ENCODE data around the gene DYNC1I1.
A peak's percentile ranks its signal among the peaks of the same experiment; 100 is the strongest.

DYNC1I1 gene

DNA sequence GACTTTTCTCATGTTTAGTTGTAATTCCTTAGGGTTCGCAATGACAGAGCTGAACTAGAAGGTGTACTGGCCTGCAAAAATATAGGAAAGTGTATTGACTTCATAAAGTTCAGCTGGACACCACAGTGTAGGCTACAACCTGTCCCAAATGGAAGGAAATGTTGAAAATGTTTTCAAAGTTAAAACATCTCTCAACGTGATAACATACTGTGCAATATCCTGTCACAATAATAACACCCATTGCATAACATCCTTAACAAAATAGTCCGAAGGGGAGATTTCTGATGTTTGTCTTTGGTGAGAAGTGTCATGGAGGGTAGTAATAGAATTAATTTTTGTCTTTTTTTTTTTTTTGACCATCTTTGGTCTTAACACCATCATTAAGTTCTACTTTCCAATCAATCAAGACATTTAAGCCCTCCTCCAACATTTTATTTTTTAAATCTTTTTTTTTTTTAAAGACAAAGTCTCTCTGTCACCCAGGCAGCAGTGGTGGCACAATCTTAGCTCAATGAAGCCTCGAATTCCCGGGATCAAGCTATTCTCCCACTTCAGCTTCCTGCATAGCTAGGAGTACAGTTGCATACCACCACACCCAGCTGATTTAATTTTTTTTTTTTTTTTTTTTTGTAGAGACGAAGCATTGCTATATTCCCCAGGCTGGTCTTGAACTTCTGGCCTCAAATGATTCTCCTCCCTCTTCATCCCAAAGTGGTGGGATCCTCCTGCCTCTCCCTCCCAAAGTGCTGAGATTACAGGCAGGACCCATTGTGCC lies 45.7 kb downstream of the DYNC1I1 start:
- TF ChIP-seq, protein P1, sequence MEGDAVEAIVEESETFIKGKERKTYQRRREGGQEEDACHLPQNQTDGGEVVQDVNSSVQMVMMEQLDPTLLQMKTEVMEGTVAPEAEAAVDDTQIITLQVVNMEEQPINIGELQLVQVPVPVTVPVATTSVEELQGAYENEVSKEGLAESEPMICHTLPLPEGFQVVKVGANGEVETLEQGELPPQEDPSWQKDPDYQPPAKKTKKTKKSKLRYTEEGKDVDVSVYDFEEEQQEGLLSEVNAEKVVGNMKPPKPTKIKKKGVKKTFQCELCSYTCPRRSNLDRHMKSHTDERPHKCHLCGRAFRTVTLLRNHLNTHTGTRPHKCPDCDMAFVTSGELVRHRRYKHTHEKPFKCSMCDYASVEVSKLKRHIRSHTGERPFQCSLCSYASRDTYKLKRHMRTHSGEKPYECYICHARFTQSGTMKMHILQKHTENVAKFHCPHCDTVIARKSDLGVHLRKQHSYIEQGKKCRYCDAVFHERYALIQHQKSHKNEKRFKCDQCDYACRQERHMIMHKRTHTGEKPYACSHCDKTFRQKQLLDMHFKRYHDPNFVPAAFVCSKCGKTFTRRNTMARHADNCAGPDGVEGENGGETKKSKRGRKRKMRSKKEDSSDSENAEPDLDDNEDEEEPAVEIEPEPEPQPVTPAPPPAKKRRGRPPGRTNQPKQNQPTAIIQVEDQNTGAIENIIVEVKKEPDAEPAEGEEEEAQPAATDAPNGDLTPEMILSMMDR (IDR thresholded peaks at IDR 0.05; ENCODE audit: low read length, missing control alignments) = no peak
- H3K4me3 ChIP-seq (replicated peaks; ENCODE audit: low read depth, low read length) = no peak overlapping the region
- DNase-seq (ENCODE audit: low read depth) = peak; percentile 46

DNA sequence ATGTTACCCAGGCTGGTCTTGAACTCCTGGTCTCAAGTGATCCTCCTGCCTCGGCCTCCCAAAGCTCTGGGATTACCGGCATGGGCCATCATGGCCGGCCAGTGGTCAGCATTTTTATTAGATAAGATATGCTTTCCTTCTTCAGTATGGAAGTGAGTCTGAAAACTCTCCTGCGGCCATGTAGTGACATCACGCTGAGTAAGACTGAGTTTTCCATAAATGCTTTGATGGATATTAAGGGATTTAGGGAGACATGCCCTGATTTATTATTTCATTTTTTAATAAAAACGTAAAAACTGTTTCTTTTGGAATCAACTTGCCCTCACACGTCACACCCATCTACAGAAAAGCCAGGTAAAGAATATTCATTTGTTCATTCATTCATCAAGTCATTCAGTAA lies 48.4 kb downstream of the DYNC1I1 start:
- TF ChIP-seq, protein P1 (IDR thresholded peaks at IDR 0.05; ENCODE audit: low read length, missing control alignments) = no peak
- H3K4me3 ChIP-seq (replicated peaks; ENCODE audit: low read depth, low read length) = no peak overlapping the region
- DNase-seq (ENCODE audit: low read depth) = no peak

- no peak overlapping the region for H3K4me3 ChIP-seq (replicated peaks; ENCODE audit: low read depth, low read length)
- no peak for DNase-seq (ENCODE audit: low read depth)
- TF ChIP-seq, protein P1 (IDR thresholded peaks at IDR 0.05; ENCODE audit: low read length, missing control alignments) = no peak
Observed at GRCh38 chr7:95822717-95823116, 50.4 kb downstream of the DYNC1I1 start.

DNA sequence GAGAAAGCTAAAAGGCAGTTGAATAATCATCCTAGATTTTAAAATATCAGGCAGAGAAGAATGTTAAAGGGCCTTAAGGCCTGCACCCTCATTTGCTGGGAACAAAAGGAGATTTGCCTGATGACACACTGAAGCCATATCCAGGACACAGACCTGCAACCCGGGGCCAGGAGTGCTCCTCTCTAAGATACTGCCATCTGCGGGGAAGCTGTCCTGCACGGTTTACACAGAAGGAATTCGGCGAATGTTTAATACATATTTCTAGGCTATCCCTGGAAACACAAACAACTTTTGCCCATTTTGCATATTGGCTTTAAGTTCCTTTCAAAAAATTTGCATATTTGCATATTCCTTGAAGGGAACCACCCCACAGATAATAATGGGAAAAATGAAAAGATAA lies 52.3 kb downstream of the DYNC1I1 start:
- H3K4me3 ChIP-seq (replicated peaks; ENCODE audit: low read depth, low read length) = no peak overlapping the region
- no peak for DNase-seq (ENCODE audit: low read depth)
- TF ChIP-seq, protein P1 (IDR thresholded peaks at IDR 0.05; ENCODE audit: low read length, missing control alignments) = no peak

DNA sequence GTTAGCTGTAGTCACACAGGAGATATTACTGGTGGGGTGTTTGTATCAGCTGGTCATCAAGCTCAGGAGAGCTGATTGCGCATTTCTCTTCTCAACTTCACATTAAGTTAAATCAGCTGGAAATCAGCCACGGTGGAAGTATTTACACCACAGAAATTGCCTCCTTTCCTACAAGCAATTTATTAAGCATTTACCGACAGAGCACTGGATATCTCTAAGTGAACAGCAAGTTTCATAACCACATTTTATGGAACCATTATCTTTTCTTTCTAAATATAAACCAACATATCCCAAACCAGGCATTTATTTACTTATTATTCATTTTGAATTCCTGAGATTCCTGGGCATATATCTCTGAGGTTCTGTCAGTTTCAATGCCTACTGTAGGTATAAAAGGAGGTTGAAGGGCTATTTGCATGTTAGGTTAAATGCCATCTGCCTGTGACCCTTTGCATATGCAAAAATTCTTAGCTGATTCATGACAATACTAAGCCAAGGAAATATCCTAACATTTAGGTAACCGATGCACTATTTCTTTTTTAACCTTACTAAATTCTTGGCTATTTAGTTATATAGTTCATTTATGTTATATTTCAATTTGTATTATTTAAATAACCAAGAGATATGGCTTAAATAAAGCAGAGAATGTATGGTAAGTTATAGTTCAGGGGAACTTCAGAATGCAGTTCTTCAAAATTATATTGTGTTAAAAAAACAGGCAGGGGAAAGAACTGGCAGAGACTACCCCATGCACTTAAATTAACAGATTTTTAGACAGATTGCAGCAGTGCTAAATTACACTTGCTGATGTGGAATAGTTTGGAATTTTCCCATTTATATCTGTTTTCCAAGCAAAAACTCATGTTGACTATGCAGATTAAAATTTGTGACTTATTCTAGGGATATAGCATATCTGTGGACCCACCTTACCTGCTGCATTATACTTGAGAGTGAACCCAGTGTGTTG lies 56.8 kb downstream of the DYNC1I1 start:
- H3K4me3 ChIP-seq (replicated peaks; ENCODE audit: low read depth, low read length) = no peak overlapping the region
- TF ChIP-seq, protein P1 (IDR thresholded peaks at IDR 0.05; ENCODE audit: low read length, missing control alignments) = no peak
- no peak for DNase-seq (ENCODE audit: low read depth)

GRCh38 chr7:95840953-95841950 lies 68.9 kb downstream of the DYNC1I1 start:
- H3K4me3 ChIP-seq (replicated peaks; ENCODE audit: low read depth, low read length) = no peak overlapping the region
- TF ChIP-seq, protein P1 (IDR thresholded peaks at IDR 0.05; ENCODE audit: low read length, missing control alignments) = peak; percentile 32
- DNase-seq (ENCODE audit: low read depth) = no peak
